Upper lobe of left lung (tissue), 6 donors: ENCODE data around the gene IL11RA. TPM values are rescaled to one million over a fixed set of nuclear protein-coding genes. Genes with fewer than 3 reads are reported as not detected.

Source experiments
- ATAC-seq, 2 donors: fragments of 200-7000 bp; cut with Tn5 transposase; one replicate each; pipeline ENCODE4 v1.9.1; 2022; ENCODE audit warnings: mild to moderate bottlenecking in 2 of 2, moderate library complexity in 2 of 2; ENCODE audit not compliant: low FRiP score in 2 of 2
- DNase-seq, 2 donors: peaks; one replicate each; pipeline ENCODE4 v3.0.0-alpha.2; 2019 to 2020
- H3K27ac ChIP-seq, 4 donors: fragments of 200-600 bp; sonication (generic); one replicate each; pipeline ENCODE4 v1.5.1; 2016 to 2019
- H3K27me3 ChIP-seq, 4 donors: fragments of 200-600 bp; sonication (generic); one replicate each; pipeline ENCODE4 v1.5.1; 2017 to 2019
- H3K36me3 ChIP-seq, 4 donors: fragments of 200-600 bp; sonication (generic); one replicate each; pipeline ENCODE4 v1.5.1; 2016 to 2019
- H3K4me1 ChIP-seq, 4 donors: fragments of 200-600 bp; sonication (generic); one replicate each; pipeline ENCODE4 v1.5.1; 2018 to 2019
- H3K4me3 ChIP-seq, 4 donors: fragments of 200-600 bp; sonication (generic); one replicate each; pipeline ENCODE4 v1.5.1; 2017 to 2019; ENCODE audit warnings: mild to moderate bottlenecking in 2 of 4, moderate library complexity in 1 of 4
- H3K9me3 ChIP-seq, 4 donors: fragments of 200-600 bp; sonication (generic); one replicate each; pipeline ENCODE4 v1.5.1; 2018 to 2019
- CTCF ChIP-seq, 6 experiments: fragments of 450-650 bp in 4 of 6; fragments of 200-600 bp in 2 of 6; sonication (generic) in 2 of 6; IDR thresholded peaks; one replicate each; pipeline ENCODE4 v1.5.1; 2016 to 2019; ENCODE audit warnings: antibody characterized with exemption in 6 of 6
- EP300 ChIP-seq, 4 donors: sonication (generic); formaldehyde crosslinking; IDR thresholded peaks; one replicate each; pipeline ENCODE4 v1.5.1; 2017; ENCODE audit warnings: antibody characterized with exemption in 4 of 4, control low read depth in 2 of 4
- POLR2A ChIP-seq, 4 donors: fragments of 450-650 bp; IDR thresholded peaks; one replicate each; pipeline ENCODE4 v1.5.1; 2016 to 2017; ENCODE audit warnings: antibody characterized with exemption in 4 of 4, mild to moderate bottlenecking in 2 of 4
- POLR2AphosphoS5 ChIP-seq, 2 donors: sonication (generic); formaldehyde crosslinking; IDR thresholded peaks; one replicate each; pipeline ENCODE4 v1.5.1; 2017; ENCODE audit warnings: antibody characterized with exemption in 2 of 2
- WGBS, 2 donors: methylation state at CpG; one replicate each; pipeline ENCODE4 v1.1.5; 2017 to 2018; 5-methylcytosine and 5-hydroxymethylcytosine counted together
- total RNA-seq, 6 donors: library from RNA; depleted of rRNA in 4 of 6; stranded (reverse); fragments of >200 nt in 4 of 6; gene quantifications; one replicate each; pipeline versions ENCODE4 v1.1.0 to v1.2.1, GENCODE V29; 2016 to 2021
- donor health status: DM: no; HTN: no; CAD: no; lungs with moderate emphysema.
- donor health status: DM: no; HTN: yes; CAD: no; lungs with severe emphysema.

IL11RA gene
- total RNA-seq, 6 donors from 2014 or later, result 14.5 to 49.2 (median 23.7) TPM

DNA sequence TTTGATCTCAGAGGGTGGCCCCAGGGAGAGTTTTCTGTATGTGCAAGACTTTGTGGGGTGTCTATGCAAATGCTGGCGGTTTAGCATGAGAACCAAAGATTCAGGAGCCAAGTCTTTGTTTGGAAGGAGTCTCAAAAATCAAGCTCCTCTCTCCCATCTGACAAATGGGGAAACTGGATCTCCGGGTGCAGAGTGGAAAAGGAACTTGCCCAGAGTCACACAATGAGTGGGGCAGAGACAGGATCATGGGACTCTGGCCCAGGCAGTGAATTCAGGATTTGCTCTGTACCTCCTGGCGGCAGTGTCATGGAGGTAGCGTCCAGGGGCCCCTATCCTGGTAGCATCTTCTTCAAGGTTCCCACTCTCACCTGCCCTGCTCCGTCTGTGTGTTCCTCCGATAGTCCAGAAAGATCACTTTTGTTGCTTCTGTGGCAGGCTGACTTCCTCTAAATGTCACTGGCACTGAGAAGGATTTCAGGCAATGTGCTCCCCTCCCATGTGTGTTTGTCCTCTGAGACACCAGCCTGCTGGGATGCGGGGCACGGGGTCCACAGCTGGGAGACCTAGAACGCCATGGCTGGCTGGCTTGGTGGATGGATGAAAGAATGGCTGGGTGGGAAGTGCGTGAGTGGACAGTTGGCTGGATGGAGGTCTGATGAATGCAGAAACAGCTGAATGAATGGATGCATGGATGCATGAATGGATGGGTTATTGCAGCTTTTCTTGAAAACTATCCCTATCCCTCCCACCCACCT is 35.5 kb downstream of the IL11RA start:
- H3K4me1 ChIP-seq, result peaks cover 0 to 12% (median 3%) of the 10 kb centered on the region in 4 donors
- H3K27me3 ChIP-seq, result no peaks in the 10 kb centered on the region
- ATAC-seq, result no peak
- TF ChIP-seq EP300 (IDR thresholded peaks at IDR 0.05) (no peak), POLR2A (IDR thresholded peaks at IDR 0.05) (no peak), CTCF (IDR thresholded peaks at IDR 0.05) (no peak), POLR2AphosphoS5 (IDR thresholded peaks at IDR 0.05) (no peak)
- no peaks in the 10 kb centered on the region for H3K9me3 ChIP-seq
- peak in 1 of 2 donors; percentile 35 for DNase-seq
- H3K27ac ChIP-seq, result no peak overlapping the region
- 89% methylated on average over 10 of the region's 10 CpGs for WGBS, 2 donors
- no peaks in the 10 kb centered on the region for H3K36me3 ChIP-seq
- H3K4me3 ChIP-seq, result no peak overlapping the region

DNA sequence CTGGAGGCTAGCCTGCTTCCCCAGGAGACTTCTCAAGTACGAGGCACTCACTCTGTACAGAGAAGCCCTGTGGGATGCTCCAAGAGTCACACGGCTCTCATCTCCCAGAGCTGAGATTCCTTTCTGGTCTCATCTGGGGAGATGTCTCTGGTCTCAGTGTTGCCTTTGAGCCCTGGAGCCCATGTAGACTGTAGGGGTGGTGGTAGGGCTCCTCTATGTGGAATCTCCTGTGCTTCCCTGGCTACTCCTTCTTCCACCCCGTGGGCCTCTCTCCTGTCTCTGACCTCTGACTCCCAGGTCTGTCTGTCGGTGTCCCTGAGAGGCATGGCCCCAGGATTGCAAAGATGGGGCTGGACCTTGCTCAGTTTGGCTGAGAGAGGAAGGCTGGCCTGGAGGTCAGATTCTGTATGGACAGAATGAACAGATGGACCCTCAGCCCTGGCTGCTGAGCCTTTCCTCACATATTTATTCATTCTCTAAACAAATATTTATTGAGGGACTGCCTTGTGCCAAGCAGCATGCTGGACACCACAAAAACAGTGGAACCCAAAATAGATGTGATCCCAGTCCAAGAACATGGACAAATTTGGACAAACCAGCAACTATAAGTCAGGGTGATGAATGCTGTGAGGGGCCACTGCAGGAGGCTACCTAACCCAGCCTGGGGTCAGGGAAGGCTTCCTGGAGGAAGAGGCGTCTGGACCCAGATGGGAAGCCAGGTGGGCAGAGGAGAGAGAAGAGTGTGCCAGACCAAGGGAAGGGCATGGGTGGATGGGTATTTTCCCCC is 36.5 kb downstream of the IL11RA start:
- WGBS, 2 donors, result 65 to 76% methylated on average over 5 of the region's 5 CpGs
- no peak overlapping the region for H3K4me3 ChIP-seq
- H3K4me1 ChIP-seq, result peaks cover 0 to 12% (median 3%) of the 10 kb centered on the region in 4 donors
- H3K36me3 ChIP-seq, result no peaks in the 10 kb centered on the region
- H3K9me3 ChIP-seq, result no peaks in the 10 kb centered on the region
- no peak for TF ChIP-seq POLR2A (IDR thresholded peaks at IDR 0.05)
- TF ChIP-seq EP300 (IDR thresholded peaks at IDR 0.05), result no peak
- no peak for TF ChIP-seq POLR2AphosphoS5 (IDR thresholded peaks at IDR 0.05)
- TF ChIP-seq CTCF (IDR thresholded peaks at IDR 0.05), result no peak
- no peaks in the 10 kb centered on the region for H3K27me3 ChIP-seq
- no peak overlapping the region for H3K27ac ChIP-seq
- DNase-seq (no peak), ATAC-seq (no peak)

- Histone ChIP-seq H3K36me3 (no peaks in the 10 kb centered on the region), H3K9me3 (no peaks in the 10 kb centered on the region), H3K4me3 (no peak overlapping the region), H3K27me3 (no peaks in the 10 kb centered on the region), H3K4me1 (peaks cover 0 to 12% (median 3%) of the 10 kb centered on the region in 4 donors), H3K27ac (no peak overlapping the region)
- ATAC-seq (no peak), DNase-seq (no peak)
- TF ChIP-seq EP300 (IDR thresholded peaks at IDR 0.05) (no peak), CTCF (IDR thresholded peaks at IDR 0.05) (no peak), POLR2A (IDR thresholded peaks at IDR 0.05) (no peak), POLR2AphosphoS5 (IDR thresholded peaks at IDR 0.05) (no peak)
- WGBS, 2 donors, result 81 to 93% methylated on average over 4 of the region's 4 CpGs
Measured at GRCh38 chr9:34689116-34689470, 37.1 kb downstream of the IL11RA start.

- Histone ChIP-seq H3K27me3 (no peaks in the 10 kb centered on the region), H3K4me3 (no peak overlapping the region), H3K4me1 (peaks cover 0 to 12% (median 3%) of the 10 kb centered on the region in 4 donors), H3K9me3 (no peaks in the 10 kb centered on the region), H3K36me3 (no peaks in the 10 kb centered on the region), H3K27ac (no peak overlapping the region)
- 88 to 89% methylated on average over 8 of the region's 8 CpGs for WGBS, 2 donors
- TF ChIP-seq POLR2A (IDR thresholded peaks at IDR 0.05) (no peak), POLR2AphosphoS5 (IDR thresholded peaks at IDR 0.05) (no peak), CTCF (IDR thresholded peaks at IDR 0.05) (no peak), EP300 (IDR thresholded peaks at IDR 0.05) (no peak)
- ATAC-seq (no peak), DNase-seq (no peak)
Measured at GRCh38 chr9:34689512-34689911, 37.5 kb downstream of the IL11RA start.
